ENCODE measurements around the gene SELENOT.
"Not testable (repeated sequence)": the region's sequence is repeated elsewhere in the genome, so short reads cannot be mapped to it uniquely, and the experiment has no call there.

The SELENOT gene, protein sequence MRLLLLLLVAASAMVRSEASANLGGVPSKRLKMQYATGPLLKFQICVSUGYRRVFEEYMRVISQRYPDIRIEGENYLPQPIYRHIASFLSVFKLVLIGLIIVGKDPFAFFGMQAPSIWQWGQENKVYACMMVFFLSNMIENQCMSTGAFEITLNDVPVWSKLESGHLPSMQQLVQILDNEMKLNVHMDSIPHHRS

DNA sequence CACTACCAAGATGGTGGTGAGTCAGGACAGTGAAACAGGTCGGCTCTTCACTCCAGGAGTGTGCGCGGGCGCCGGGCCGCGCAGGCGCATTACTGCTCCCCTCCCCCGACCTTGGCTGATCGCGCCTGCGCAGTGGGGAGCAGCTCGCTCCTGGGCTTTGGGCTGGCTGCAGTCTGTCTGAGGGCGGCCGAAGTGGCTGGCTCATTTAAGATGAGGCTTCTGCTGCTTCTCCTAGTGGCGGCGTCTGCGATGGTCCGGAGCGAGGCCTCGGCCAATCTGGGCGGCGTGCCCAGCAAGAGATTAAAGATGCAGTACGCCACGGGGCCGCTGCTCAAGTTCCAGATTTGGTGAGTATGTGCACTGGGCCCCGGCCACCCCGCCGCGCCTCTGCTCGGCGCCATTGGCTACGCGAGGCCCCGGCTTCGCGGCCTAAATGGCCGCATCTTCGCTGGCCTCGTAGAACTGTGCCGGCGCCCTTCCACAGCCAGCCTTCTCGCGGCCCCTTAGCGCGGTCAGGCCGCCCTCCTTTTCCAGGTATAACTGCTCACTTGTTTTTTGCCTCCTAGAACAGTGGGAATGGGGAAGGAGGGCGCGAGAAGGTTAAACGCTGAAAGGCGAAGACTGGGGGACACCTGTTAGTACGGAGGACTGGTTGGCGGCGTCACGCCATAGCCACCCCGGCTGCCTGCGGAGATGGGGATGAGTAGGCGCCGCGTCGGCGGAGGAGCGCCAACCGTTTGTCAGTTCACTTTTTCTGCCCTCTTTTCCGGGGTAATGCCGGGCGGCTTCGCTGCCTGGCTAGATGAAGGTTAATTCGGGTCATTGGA lies at the start of gene SELENOT:
TSS of gene SELENOT (plus strand) at position 169 of the 827 bp plus-strand sequence. CDS start at position 211, 42 bp downstream.
- DNase-seq (ENCODE audit: low spot score): peak; percentile 95

DNA sequence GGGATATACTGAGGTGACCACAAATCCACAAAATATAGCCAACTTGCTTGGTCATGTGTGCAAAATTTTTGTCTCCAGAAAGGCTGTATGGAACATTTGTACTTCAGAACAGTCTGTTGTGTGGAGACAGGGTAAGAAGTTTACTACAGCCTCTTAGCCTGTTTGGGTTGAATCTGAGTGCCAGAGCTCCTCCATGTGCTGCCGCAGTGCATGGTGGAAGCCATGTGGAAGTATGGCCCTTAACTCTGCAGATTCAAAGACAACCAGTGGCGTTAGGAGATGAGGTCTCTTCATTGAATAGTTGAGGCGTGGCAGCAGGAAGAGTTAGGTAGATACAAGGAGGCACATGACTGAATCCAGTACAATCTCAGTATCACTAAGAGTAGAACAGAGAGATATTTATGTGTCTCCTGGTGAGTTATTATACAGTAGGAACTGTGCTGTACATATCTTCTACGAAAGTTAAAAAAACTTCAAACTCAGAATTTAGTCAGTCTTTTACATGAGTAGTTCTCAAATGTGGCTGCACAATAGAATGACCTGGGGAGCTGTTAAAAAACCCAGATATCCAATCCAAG lies 47.2 kb upstream of the SELENOT start:
- no peak for DNase-seq (ENCODE audit: low spot score)

DNA sequence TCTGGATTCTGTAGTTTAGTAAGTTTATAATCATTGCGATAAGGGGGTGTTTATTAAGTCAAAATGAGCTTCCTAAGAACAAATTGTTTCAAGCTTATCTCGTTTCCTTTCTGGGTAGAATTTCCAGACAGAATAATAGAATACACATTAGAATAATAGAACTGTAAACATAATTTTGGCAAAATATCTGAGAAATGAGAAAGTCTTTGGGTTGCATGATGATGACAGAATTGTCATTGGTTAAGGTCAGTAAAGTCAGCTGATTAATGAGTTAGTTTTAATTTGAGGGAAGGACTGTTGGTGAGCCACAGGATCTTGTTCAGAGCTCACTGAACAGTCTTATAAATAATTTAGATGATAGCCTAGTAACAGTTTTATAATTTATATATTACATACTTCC lies 46.3 kb upstream of the SELENOT start:
- DNase-seq (ENCODE audit: low spot score): no peak

DNA sequence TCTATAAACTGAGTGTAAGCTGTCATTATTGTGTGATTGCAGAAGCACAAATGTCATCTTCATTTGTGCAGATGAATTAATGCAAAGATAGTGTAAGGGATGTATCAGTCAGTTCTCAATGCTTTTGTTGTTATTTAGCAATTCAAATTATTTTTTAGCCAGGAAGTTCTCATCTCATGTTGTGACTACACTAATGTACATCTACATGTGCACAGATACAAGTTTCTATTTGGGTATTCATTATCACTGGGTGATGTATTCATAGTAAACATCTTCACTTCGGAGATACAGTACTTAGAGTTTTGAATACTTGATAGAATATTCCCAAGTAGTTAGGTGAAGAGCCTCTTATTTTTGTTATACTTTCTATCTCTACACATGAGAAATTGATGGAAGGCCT lies 45.4 kb upstream of the SELENOT start:
- no peak for DNase-seq (ENCODE audit: low spot score)

DNA sequence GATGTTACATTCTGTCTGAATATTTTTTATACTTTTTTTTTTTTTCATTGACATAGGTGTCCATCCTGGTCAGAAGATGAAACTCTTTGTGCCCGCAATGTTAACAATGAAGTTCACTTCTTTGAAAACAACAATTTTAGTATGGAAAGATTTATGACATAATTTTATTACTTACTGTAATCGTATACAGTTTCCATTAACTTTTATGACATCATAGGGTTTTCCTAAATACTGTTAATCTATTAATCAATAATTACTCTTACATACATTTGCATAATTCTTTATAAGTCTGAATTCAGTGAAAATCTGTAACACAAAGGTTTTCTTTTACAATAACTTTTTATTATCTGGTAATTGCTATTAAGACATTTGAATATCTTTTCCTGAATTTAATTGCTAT lies 38.9 kb upstream of the SELENOT start:
- DNase-seq (ENCODE audit: low spot score): no peak

DNA sequence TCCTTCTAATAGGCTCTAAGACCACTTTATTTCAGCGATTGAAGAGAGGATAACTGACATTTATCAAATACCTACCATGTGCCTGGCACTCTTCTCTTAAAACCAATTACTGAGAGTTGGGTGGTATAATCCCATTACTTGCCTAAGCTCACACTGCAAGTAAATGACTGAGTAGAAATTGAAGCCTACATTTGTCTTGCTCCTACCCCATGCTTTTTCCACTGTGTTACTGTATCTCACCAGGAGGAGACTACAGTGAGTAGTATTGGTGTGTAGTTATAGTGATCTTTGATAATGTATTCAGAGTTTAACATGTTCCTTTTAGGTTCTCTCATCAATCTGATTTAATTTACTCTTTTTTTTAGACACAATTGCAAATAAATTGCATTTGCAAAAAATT lies 35.8 kb upstream of the SELENOT start:
- DNase-seq (ENCODE audit: low spot score): no peak

DNA sequence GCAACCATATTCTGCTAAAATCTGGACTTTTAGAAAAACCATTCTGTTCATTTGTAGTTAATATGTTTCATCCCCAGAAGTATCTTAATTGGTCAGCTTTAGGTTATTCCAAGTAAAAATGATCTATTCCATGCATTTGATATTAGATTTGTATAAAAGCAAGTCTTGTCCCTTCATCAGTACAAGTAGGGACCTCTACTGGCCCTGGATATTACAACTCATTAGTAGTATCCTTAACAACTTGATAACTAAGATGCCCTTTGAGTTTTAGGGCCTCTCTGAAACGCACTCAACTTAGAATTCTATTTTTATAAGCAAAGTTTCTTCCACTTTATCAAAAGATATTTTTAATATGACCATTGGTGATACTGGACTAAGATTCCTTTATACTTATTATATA lies 25.3 kb upstream of the SELENOT start:
- DNase-seq (ENCODE audit: low spot score): peak; percentile 12

DNA sequence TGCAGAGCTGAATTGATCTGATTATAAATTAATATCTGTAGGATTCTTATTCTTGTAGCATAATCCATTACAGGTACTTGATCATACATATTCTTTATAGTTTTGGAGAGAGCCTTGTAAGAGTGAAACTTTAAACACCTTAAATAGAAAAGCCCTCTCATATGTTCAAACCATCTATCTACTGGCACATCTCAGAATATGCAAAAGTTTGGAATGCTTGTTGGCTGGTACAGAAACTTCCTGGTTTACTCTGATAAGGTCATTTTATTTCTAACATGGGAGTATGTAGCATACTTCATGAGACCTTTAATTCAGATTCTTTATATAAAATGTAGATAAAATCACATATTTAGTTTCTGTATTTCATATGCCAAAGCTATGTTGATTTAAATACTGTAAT lies 21.9 kb upstream of the SELENOT start:
- DNase-seq (ENCODE audit: low spot score): no peak

DNA sequence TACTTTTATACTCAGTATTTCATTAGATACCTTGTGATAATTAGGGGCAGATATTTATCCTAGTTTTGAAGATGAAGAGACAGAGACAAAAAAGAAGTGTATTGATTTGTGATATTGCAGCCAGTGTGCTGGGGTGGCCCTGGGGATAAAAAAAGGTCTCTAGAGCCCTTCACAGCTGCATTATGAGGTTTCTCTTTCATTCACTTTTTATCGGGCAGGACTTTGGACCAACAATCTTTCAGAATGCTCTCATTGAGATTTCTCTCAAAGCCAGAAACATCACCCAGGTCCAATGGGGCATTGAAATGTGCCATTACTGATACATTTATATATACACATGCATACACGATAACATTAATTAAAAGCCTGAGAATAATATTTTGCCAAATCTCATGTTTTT lies 20.5 kb upstream of the SELENOT start:
- DNase-seq (ENCODE audit: low spot score): no peak

DNA sequence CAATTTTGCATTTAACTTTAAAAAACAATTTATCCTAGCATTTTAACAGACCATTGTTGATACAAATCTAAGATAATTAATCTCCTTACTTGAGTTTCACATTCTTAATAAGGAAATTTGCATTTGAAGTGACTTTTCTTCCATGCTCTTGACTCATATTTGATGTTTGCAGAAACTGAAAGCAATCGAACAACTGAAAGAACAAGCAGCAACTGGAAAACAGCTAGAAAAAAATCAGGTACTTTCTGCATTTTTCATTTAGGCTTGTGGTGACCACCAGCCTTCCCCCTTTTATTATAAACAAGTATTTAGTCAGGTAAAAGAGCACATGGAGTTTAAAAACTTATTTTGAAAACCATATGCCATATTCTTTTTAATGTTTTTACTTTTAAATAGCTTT lies 20.1 kb upstream of the SELENOT start:
- DNase-seq (ENCODE audit: low spot score): no peak

DNA sequence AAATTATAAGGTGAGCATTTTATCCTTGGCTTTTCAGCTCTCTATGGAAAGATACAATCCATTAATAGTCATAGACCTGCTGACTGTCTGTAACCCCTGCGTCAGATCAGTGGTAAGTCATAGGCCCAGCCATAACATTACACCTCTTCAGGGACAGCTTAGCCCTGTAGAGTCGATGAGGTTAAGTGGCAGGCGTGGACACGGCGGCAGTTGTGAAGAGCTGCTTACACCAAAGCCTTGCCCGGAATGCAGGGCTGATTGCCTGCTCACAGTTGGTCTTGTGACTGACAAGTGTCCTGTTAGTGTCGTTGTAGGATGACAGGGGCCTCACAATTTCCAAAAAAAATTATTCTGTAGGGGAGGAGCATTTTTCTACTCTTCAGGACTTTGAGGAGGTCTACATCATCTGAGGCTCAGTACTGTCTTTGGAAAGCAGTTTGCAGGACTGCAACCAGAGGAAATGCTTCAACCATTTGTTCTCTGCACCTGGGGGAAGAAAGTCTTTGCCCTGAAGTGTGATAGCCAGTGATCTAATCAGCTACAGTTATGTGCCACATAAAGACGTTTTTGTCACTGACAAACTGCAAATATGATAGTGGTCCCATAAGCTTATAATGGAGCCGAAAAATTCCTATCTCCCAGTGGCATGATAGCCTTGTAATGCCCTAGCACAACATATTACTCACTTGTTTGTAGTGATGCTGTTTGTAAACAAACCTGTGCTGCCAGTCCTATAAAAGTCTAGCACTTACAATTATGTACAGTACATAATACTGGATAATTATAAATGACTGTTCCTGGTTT lies 14.9 kb upstream of the SELENOT start:
- DNase-seq (ENCODE audit: low spot score): no peak

DNA sequence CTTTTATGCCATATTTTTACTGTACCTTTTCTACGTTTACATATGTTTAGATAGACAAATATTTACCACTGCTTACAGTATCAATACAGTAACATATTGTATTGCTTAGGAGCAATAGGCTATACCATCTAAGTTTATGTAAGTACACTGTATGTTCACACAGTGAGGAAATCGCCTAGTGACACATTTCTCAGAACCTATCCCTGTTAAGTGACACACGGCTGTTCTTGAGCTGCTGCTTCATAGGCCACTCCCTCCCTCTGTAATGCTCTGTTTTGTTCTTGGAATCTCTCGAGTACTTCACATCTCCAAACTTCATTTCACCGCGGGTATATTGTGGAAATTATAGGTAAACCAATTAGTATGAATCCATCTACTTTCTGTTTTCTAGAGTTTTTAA lies 13.4 kb upstream of the SELENOT start:
- DNase-seq (ENCODE audit: low spot score): no peak

DNA sequence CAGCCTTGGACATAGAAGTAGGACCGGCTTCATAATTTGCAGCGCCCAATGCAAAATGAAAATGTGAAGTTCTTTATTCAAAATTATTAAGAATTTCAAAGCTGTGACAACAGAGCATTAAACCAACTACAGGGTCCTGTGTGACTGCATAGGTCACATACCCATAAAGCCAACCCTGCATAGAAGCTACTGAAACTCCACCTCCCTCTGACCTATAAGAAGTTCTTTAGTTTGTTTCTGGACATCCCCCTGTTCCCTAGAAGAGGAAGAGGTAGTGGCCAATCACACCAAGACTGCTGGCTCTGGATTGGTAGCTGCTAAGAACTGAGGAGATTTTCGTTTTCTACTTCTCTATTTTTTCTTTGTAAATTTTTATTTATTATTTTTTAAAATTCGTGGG lies 9.0 kb upstream of the SELENOT start:
- no peak for DNase-seq (ENCODE audit: low spot score)

DNA sequence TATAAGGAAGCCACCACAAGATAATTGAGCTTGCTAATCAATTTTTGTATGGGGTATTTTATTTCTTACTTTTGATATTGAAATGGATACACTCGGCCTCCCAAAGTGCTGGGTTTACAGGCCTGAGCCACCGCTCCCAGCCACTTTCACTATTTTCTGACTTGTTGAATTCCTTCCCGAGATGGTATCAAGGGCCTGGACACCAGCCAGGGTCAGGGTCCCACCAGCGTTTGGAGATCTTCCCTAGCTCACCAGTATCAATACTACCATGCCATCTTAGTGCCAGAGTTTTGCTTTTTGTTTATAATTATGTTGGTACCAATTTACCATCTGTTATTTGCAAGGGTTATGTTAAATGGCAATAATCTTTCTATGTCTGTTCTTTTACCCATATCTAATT lies 5.5 kb upstream of the SELENOT start:
- no peak for DNase-seq (ENCODE audit: low spot score)

DNA sequence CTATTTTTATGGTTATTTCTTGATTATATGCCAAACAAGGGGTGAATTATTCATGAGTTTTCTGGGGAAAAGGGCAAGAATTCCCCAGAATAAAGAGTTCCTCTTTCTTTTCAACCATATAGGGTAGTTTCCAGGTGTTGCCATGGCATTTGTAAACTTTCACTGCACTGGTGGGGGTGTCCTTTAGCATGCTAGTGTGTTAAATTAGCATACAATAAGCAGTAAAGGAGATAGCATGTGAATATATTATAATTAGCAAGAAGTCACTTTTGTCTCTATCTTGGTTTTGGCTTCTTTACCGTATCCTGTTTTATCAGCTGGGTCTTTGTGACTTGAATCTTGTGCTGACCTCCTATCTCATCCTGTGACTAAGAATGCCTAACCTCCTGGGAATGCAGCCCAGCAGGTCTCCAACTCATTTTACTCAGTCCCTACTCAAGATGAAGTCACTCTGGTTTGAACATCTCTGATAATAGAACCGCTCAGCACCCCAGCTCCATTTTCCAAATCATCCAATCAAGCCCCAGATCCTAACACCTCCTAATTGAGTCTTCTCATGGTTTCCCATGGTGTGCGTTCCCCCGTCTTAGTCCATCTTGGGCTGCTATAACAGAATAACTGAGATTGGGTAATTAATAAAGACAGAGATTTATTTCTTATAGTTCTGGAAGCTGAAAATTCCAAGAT lies 3.4 kb upstream of the SELENOT start:
- DNase-seq (ENCODE audit: low spot score): no peak

DNA sequence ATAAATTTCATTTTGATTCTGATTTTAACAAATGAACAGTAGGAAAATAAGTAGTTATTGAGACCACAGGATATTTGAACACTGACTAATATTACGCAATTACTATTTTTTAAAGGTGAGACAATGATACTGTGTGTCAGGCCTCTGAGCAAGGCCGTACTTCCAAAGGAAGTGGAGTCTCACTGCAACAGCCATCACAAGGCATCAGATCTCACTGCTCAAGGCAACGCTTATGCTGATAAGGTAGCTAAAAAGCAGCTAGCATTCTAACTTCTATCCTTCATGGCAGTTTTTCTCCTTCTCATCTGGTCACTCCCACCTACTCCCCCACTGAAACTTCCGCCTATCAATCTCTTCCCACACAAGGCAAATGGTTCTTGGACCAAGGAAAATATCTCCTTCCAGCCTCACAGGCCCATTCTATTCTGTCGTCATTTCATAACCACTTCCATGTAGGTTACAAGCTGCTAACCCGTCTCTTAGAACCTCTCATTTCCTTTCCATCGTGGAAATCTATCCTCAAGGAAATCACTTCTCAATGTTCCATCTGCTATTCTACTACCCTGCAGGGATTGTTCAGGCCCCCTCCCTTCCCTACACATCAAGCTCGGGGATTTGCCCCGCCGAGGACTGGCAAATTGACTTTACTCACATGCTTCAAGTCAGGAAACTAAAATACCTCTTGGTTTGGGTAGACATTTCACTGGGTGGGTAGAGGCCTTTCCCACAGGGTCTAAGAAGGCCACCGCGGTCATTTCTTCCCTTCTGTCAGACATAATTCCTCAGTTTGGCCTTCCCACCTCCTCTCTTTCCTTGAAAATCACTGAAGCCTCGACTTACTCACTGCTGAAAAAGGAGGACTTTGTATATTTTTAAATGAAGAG lies 2.2 kb upstream of the SELENOT start:
- DNase-seq (ENCODE audit: low spot score): not testable (repeated sequence)

DNA sequence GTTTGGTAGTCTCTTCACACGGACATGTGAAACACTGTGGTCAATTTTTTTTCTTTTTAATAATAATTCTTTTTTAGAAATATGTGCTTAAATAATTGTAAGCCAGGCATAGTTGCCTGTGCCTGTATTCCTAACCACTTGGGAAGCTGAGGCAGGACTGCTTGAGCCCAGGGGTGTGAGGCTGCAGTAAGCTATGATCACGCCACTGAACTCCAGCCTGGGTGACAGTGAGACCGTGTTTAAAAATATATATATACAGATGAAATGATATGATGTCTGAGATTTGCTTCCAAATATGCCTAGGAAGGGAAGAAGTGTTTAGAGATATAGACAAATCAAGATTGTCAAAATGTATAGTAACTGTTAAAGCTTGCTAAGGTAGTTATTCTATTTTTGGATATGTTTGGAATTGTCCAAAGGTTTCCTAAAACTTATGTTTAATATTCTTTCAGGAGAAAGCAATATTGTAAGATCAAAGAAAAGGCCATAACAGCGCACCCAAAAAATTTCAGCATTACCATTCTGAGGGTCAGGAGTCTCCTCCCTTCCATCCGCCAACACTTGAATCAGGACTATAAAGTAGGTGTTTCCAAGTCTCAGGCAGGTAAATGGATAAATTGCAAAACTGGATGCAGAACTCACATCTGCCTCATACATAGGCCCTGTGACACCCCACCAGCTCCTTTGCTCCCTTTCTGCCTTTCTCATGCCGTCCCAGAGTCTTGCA lies 532 bp upstream of the SELENOT start:
- no peak for DNase-seq (ENCODE audit: low spot score)

DNA sequence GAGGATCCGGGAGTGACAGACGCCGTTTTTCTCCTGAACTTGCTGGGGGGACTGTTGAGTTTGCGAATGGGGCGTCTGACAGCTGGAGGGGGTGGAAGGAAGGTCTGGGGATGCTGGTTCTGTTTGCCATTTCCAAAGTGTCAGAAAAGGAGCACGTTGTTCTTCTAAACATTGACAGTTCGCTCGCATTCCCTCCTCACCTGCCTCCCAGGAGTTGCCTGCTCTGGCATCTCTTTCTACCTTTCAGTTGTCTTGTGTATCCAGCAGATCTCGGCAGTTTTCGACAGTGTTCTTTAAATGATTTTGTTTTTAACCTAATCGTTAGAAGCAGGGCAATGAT lies 829 bp downstream of the SELENOT start:
- peak; percentile 42 for DNase-seq (ENCODE audit: low spot score)

DNA sequence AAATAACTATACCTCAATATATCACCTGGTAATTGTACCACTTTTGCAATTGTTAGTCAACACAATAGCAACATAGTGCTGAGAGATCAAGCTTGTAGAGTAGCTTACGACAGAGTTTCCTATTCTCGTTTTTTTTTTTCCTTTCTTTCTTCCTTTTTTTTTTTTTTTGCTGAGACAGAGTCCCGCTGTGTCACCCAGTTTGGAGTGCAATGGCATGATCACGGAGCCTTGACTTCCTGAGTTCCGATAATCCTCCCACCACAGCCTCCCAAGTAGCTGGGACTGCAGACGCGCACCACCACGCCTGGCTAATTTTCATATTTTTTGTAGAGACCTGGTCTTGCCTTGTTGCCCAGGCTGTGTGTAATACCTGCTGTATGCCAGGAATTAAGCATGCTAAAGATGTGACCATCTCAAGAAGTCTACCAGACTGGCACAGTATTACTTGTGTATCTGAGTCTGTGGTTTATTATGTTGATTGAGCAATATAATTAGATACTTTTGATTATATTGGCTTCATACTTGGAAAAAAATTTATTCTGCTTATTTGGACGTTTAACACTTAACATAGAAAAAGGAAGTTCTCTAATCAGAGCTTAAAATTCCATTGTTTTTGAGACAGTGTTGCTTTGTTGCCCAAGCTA lies 3.0 kb downstream of the SELENOT start:
- DNase-seq (ENCODE audit: low spot score): no peak
